Globus pallidus (tissue), 1 donor: ENCODE results near the gene NBPF26.
"Not testable (repeated sequence)": the region's sequence is repeated elsewhere in the genome, so short reads cannot be mapped to it uniquely, and the experiment has no call there.

ENCODE experiments used
- DNase-seq: peaks from one replicate; pipeline ENCODE4 v3.0.0-alpha.2; 2015; ENCODE audit warnings: low spot score

Gene NBPF26

GRCh38 chr1:120723715-120724402, at the start of gene NBPF26:
TSS of gene NBPF26 (plus strand) at chr1:120723945.
- DNase-seq: peak; percentile 34

- DNase-seq: not testable (repeated sequence)
Observed at GRCh38 chr1:120680106-120680819, 43.5 kb upstream of the NBPF26 start.

GRCh38 chr1:120680938-120681337, 42.8 kb upstream of the NBPF26 start:
- DNase-seq: not testable (repeated sequence)

- DNase-seq: not testable (repeated sequence)
Observed at GRCh38 chr1:120684397-120684796, 39.3 kb upstream of the NBPF26 start.

- DNase-seq: not testable (repeated sequence)
Observed at GRCh38 chr1:120685622-120686021, 38.1 kb upstream of the NBPF26 start.

GRCh38 chr1:120687250-120687649, 36.5 kb upstream of the NBPF26 start:
- DNase-seq: not testable (repeated sequence)

- not testable (repeated sequence) for DNase-seq
Observed at GRCh38 chr1:120700807-120701562, 22.8 kb upstream of the NBPF26 start.

GRCh38 chr1:120723358-120723714, 409 bp upstream of the NBPF26 start:
- not testable (repeated sequence) for DNase-seq

- not testable (repeated sequence) for DNase-seq
Observed at GRCh38 chr1:120724507-120724906, 762 bp downstream of the NBPF26 start.

GRCh38 chr1:120728811-120729210, 5.1 kb downstream of the NBPF26 start:
- not testable (repeated sequence) for DNase-seq

- not testable (repeated sequence) for DNase-seq
Observed at GRCh38 chr1:120769090-120769489, 45.3 kb downstream of the NBPF26 start.

GRCh38 chr1:120805452-120805851, 81.7 kb downstream of the NBPF26 start:
- not testable (repeated sequence) for DNase-seq

- peak; percentile 41 for DNase-seq
Observed at GRCh38 chr1:120811822-120812221, 88.1 kb downstream of the NBPF26 start.

- DNase-seq: not testable (repeated sequence)
Observed at GRCh38 chr1:120825051-120825450, 101.3 kb downstream of the NBPF26 start.

GRCh38 chr1:120826623-120827022, 102.9 kb downstream of the NBPF26 start:
- not testable (repeated sequence) for DNase-seq

- DNase-seq: peak; percentile 48
Observed at GRCh38 chr1:120844186-120844944, 120.6 kb downstream of the NBPF26 start.

GRCh38 chr1:120844945-120845330, 121.2 kb downstream of the NBPF26 start:
- DNase-seq: not testable (repeated sequence)

- DNase-seq: not testable (repeated sequence)
Observed at GRCh38 chr1:120849400-120850286, 125.9 kb downstream of the NBPF26 start.

GRCh38 chr1:120850287-120850536, 126.5 kb downstream of the NBPF26 start:
- DNase-seq: peak; percentile 18

- peak; percentile 77 for DNase-seq
Observed at GRCh38 chr1:120850537-120851421, 127.0 kb downstream of the NBPF26 start.
